K562 (cell line): Measurements from ENCODE around the gene CHML. TPM values are rescaled to one million over a fixed set of nuclear protein-coding genes. Genes with fewer than 3 reads are reported as not detected.
A peak's percentile ranks its signal among the peaks of the same experiment; 100 is the strongest.

ENCODE experiments used
- ADNP ChIP-seq: fragments of 200-800 bp; sonication (Bioruptor generic); IDR thresholded peaks from 2 replicates; pipeline ENCODE4 v1.6.1; 2016; ENCODE audit warnings: missing genetic modification characterization, missing compliant biosample characterization
- BHLHE40 ChIP-seq: IDR thresholded peaks from 2 replicates; pipeline ENCODE4 v1.6.1; 2011; ENCODE audit warnings: low read length, improper control_type of control experiment
- CLOCK ChIP-seq: fragments of 250-450 bp; sonication (Bioruptor Pico); IDR thresholded peaks from 2 replicates; pipeline ENCODE4 v1.4.0; 2020; ENCODE audit warnings: mild to moderate bottlenecking, moderate library complexity, borderline replicate concordance
- COPS2 ChIP-seq: fragments of 450-650 bp; conservative IDR thresholded peaks from 2 replicates; pipeline ENCODE4 v1.6.1; 2016; ENCODE audit warnings: mild to moderate bottlenecking, moderate library complexity
- IRF2 ChIP-seq: sonication (generic); formaldehyde crosslinking; IDR thresholded peaks from 2 replicates; pipeline ENCODE4 v1.8.1; 2022; ENCODE audit warnings: mild to moderate bottlenecking, missing genetic modification reagents
- JUND ChIP-seq, 2 experiments: IDR thresholded peaks; 2 replicates in 1 of 2; 3 replicates in 1 of 2; pipeline ENCODE4 v1.6.1; 2011; ENCODE audit warnings: borderline replicate concordance in 2 of 2, low read depth in 2 of 2, low read length in 2 of 2, improper control_type of control experiment in 1 of 2, missing biosample characterization in 1 of 2, missing genetic modification characterization in 1 of 2, missing genetic modification reagents in 1 of 2
- LEF1 ChIP-seq: fragments of 450-650 bp; IDR thresholded peaks from 2 replicates; pipeline ENCODE4 v1.6.1; 2016; ENCODE audit warnings: mild to moderate bottlenecking
- MCM2 ChIP-seq: fragments of 450-650 bp; IDR thresholded peaks from 2 replicates; pipeline ENCODE4 v1.6.1; 2017; ENCODE audit warnings: low read depth, mild to moderate bottlenecking
- NFYB ChIP-seq: IDR thresholded peaks from 2 replicates; pipeline ENCODE4 v1.6.1; 2011; ENCODE audit warnings: mild to moderate bottlenecking, moderate library complexity; ENCODE audit not compliant: insufficient read length; ENCODE audit errors: extremely low read depth
- NR2C2 ChIP-seq, 2 experiments: fragments of 200-800 bp in 1 of 2; sonication (Bioruptor generic) in 1 of 2; sonication (generic) in 1 of 2; formaldehyde crosslinking in 1 of 2; IDR thresholded peaks; 2 replicates each; pipeline versions ENCODE4 v1.6.1 to v1.8.0; 2016 to 2022; ENCODE audit warnings: mild to moderate bottlenecking in 1 of 2, missing compliant biosample characterization in 1 of 2, missing genetic modification characterization in 1 of 2, missing genetic modification reagents in 1 of 2
- REST ChIP-seq, 2 experiments: fragments of 450-650 bp; formaldehyde crosslinking in 1 of 2; IDR thresholded peaks; 2 replicates each; pipeline versions ENCODE4 v1.4.0 to v1.6.1; 2014 to 2020; ENCODE audit warnings: mild to moderate bottlenecking in 2 of 2, borderline replicate concordance in 1 of 2, low read depth in 1 of 2
- ZNF121 ChIP-seq: sonication (generic); formaldehyde crosslinking; conservative IDR thresholded peaks from 2 replicates; pipeline ENCODE4 v1.8.0; 2022; ENCODE audit warnings: missing genetic modification reagents
- ZNF561 ChIP-seq: fragments of 450-650 bp; formaldehyde crosslinking; conservative IDR thresholded peaks from 2 replicates; pipeline ENCODE4 v1.4.0; 2020; ENCODE audit warnings: mild to moderate bottlenecking, moderate library complexity
- ZNF668 ChIP-seq: fragments of 250-450 bp; sonication (Bioruptor Pico); IDR thresholded peaks from 2 replicates; pipeline ENCODE4 v1.8.0; 2022; ENCODE audit warnings: mild to moderate bottlenecking, inconsistent platforms
- ZNF699 ChIP-seq: fragments of 250-450 bp; sonication (Bioruptor Pico); IDR thresholded peaks from 2 replicates; pipeline ENCODE4 v1.8.0; 2021; ENCODE audit warnings: mild to moderate bottlenecking, moderate library complexity; ENCODE audit not compliant: insufficient replicate concordance
- polyA plus RNA-seq, 8 experiments: library from polyadenylated mRNA; depleted of rRNA in 4 of 8; stranded (reverse) in 5 of 8; unstranded in 3 of 8; fragments of >200 nt; fragmentation: Nextera tagmentation in 2 of 8; fragmentation: Illumina TruSeq in 1 of 8; extraction: Ambion mirVana in 2 of 8; extraction: Trizol in 1 of 8; gene quantifications; 2 replicates each; pipeline versions ENCODE4 v1.2.1 to v1.2.3, GENCODE V29; 2011 to 2014; ENCODE audit warnings: inconsistent platforms in 1 of 8, missing spikeins in 1 of 8
- total RNA-seq, 7 experiments: library from RNA; depleted of rRNA in 6 of 7; stranded (reverse); fragments of >200 nt in 6 of 7; fragmentation: Illumina TruSeq in 2 of 7; extraction: Trizol in 2 of 7; gene quantifications; 2 replicates each; pipeline versions ENCODE4 v1.2.1 to v1.2.3, GENCODE V29; 2011 to 2021; ENCODE audit warnings: low replicate concordance in 1 of 7

Gene CHML
- total and polyA plus RNA-seq, 9 of the 15 experiments (the other 6 are each of a cell fraction or from before 2014, with no cell fraction given), result 13.0 to 88.3 (median 62.8) TPM

DNA sequence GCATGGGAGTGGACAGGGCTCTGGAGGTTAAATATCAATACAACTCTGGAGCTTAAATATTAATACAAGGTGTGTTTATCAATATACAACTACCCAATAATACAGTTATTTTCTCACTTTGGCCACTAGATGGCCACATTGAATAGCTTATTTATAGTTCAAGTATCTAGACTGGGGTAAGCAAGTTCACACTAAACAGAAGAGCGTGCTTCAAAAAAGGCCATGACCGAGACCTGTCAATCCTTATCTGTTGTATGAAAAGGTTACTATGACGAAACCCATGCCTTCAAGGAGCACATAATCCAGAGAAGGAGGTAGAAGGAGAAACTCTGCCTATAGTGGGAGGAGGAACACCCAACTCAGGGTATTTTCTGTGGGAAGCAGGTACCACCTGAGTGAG lies 29.1 kb downstream of the CHML start (continued):
- TF ChIP-seq REST (IDR thresholded peaks at IDR 0.05; ENCODE audit: borderline replicate concordance) (peak; percentile 91), REST (CRISPR knock-in tag; IDR thresholded peaks at IDR 0.05; ENCODE audit: low read depth) (no peak), ZNF668 (CRISPR knock-in tag) (no peak), NR2C2 (CRISPR knock-in tag; IDR thresholded peaks at IDR 0.05) (no peak), NR2C2 (tag; IDR thresholded peaks at IDR 0.05) (peak; percentile 47; the same call in 1 of the 2 replicates), CLOCK (CRISPR knock-in tag) (no peak), ZNF561 (CRISPR knock-in tag) (no peak), ADNP (tag) (no peak), NFYB (no peak), COPS2 (no peak), IRF2 (CRISPR knock-in tag) (no peak), BHLHE40 (peak; percentile 52; the same call in 1 of the 2 replicates), JUND (IDR thresholded peaks at IDR 0.05; ENCODE audit: borderline replicate concordance, low read depth, low read length) (peak; percentile 68), JUND (tag; IDR thresholded peaks at IDR 0.05; ENCODE audit: borderline replicate concordance, low read depth, low read length) (peak; percentile 66; the same call in 2 of the 3 replicates), ZNF121 (CRISPR knock-in tag) (no peak; the same call in 1 of the 2 replicates), MCM2 (no peak), LEF1 (no peak), ZNF699 (CRISPR knock-in tag) (no peak)
